Caco-2 (cell line): ENCODE measurements around the gene CADPS2. TPM values are rescaled to one million over a fixed set of nuclear protein-coding genes. Genes with fewer than 3 reads are reported as not detected.

Experiments
- BruUV-seq: library from RNA; stranded (reverse); fragments of 400-500 nt; replicated peaks from 2 replicates; lab custom pipeline; 2021; lab: Mats Ljungman, UMichigan
- CTCF ChIA-PET: fragments of 300-600 bp; sonication (Branson Sonifier 250); formaldehyde crosslinking; loops from one replicate; lab custom pipeline; 2022; ENCODE audit warnings: antibody characterized with exemption; lab: Charles Lee
- POLR2A ChIA-PET: fragments of 300-600 bp; sonication (Branson Sonifier 250); formaldehyde crosslinking; loops from one replicate; lab custom pipeline; 2022; ENCODE audit warnings: antibody characterized with exemption; lab: Charles Lee
- DNase-seq, 2 experiments: peaks; one replicate each; pipeline versions ENCODE4 v3.0.0 to v3.0.0-alpha.2; 2020 to 2022
- H3K27me3 ChIP-seq: replicated peaks from 2 replicates; pipeline ENCODE4 v1.6.0; 2011; ENCODE audit warnings: low read length; ENCODE audit not compliant: control insufficient read depth, insufficient read depth
- H3K36me3 ChIP-seq: 2 replicates; pipeline ENCODE4 v1.5.1; 2011; ENCODE audit warnings: low read length; ENCODE audit not compliant: control insufficient read depth, insufficient read depth
- H3K4me1 ChIP-seq: fragments of 250-450 bp; sonication (Bioruptor Pico); 2 replicates; pipeline ENCODE4 v1.5.1; 2020; ENCODE audit warnings: mild to moderate bottlenecking
- H3K4me3 ChIP-seq: 2 replicates; pipeline ENCODE4 v1.5.1; 2011; ENCODE audit warnings: low read depth, mild to moderate bottlenecking, control low read depth, low read length
- H3K9me3 ChIP-seq: fragments of 250-450 bp; sonication (Bioruptor Pico); 2 replicates; pipeline ENCODE4 v1.5.1; 2020; ENCODE audit warnings: mild to moderate bottlenecking, moderate library complexity
- H3K27ac Mint-ChIP-seq: one replicate; pipeline ENCODE4 v1.8.0; 2022; ENCODE audit warnings: mixed read lengths; ENCODE audit not compliant: unreplicated experiment
- H3K27me3 Mint-ChIP-seq: one replicate; pipeline ENCODE4 v1.8.0; 2022; ENCODE audit warnings: mixed read lengths; ENCODE audit not compliant: insufficient read depth, unreplicated experiment
- H3K36me3 Mint-ChIP-seq: one replicate; pipeline ENCODE4 v1.8.0; 2022; ENCODE audit warnings: mild to moderate bottlenecking, mixed read lengths; ENCODE audit not compliant: insufficient read depth, unreplicated experiment
- H3K4me1 Mint-ChIP-seq: one replicate; pipeline ENCODE4 v1.8.0; 2022; ENCODE audit warnings: low read depth, mixed read lengths; ENCODE audit not compliant: unreplicated experiment
- H3K4me3 Mint-ChIP-seq: one replicate; pipeline ENCODE4 v1.8.0; 2022; ENCODE audit warnings: mild to moderate bottlenecking, moderate library complexity, mixed read lengths; ENCODE audit not compliant: unreplicated experiment
- H3K9me3 Mint-ChIP-seq: one replicate; pipeline ENCODE4 v1.8.0; 2022; ENCODE audit warnings: mixed read lengths; ENCODE audit not compliant: unreplicated experiment
- intact Hi-C: fragments of 100-400 bp; cut with micrococcal nuclease; formaldehyde crosslinking; loops from one replicate; pipeline ENCODE4 v1.10.0; 2022; ENCODE audit not compliant: unreplicated experiment
- total RNA-seq: library from RNA; stranded (reverse); gene quantifications from 2 replicates; pipeline ENCODE4 v1.2.3, GENCODE V29; 2022
- TF ChIP-seq, protein P1 (sequence below), 2 experiments: fragments of 200-600 bp in 1 of 2; IDR thresholded peaks; 1 replicate in 1 of 2; 2 replicates in 1 of 2; pipeline versions ENCODE4 v1.5.1 to v1.8.0; 2011 to 2022; ENCODE audit warnings: antibody characterized with exemption in 1 of 2, control low read depth in 1 of 2, inconsistent platforms in 1 of 2, low read depth in 1 of 2, low read length in 1 of 2, mild to moderate bottlenecking in 1 of 2, moderate library complexity in 1 of 2; ENCODE audit not compliant: insufficient read depth in 1 of 2, severe bottlenecking in 1 of 2, unreplicated experiment in 1 of 2

CADPS2 gene
- total RNA-seq, 1 experiment from 2014 or later = 2.7 TPM

DNA sequence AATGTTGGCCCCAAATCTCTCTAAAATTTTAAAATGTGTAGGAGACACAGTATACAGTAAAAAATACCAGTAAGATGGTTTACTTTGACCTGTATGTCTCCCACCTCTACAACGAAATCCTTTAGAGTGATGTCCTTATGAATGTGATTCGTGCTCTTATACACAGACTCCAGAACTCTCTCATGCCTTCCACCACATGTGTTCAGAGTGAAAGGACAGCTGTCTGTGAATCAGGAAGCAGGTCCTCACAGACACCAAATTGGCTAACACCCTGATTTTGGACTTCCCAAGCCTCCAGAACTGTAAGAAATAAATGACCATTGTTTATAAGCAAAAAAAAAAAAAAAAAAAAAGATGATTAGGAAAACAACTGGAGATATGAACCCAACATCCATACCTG is 222.5 kb downstream of the CADPS2 start:
- TF ChIP-seq, protein P1, sequence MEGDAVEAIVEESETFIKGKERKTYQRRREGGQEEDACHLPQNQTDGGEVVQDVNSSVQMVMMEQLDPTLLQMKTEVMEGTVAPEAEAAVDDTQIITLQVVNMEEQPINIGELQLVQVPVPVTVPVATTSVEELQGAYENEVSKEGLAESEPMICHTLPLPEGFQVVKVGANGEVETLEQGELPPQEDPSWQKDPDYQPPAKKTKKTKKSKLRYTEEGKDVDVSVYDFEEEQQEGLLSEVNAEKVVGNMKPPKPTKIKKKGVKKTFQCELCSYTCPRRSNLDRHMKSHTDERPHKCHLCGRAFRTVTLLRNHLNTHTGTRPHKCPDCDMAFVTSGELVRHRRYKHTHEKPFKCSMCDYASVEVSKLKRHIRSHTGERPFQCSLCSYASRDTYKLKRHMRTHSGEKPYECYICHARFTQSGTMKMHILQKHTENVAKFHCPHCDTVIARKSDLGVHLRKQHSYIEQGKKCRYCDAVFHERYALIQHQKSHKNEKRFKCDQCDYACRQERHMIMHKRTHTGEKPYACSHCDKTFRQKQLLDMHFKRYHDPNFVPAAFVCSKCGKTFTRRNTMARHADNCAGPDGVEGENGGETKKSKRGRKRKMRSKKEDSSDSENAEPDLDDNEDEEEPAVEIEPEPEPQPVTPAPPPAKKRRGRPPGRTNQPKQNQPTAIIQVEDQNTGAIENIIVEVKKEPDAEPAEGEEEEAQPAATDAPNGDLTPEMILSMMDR (IDR thresholded peaks at IDR 0.05; ENCODE audit: insufficient read depth in 1 of 2, low read depth in 1 of 2, low read length in 1 of 2, severe bottlenecking in 1 of 2, unreplicated experiment in 1 of 2) = no peak
- H3K27ac Mint-ChIP-seq = no peak overlapping the region
- Histone ChIP-seq H3K36me3 (no peaks in the 10 kb centered on the region), H3K27me3 (no peaks in the 10 kb centered on the region), H3K4me1 (no peaks in the 10 kb centered on the region), H3K4me3 (no peak overlapping the region), H3K9me3 (no peaks in the 10 kb centered on the region)
- no peaks in the 10 kb centered on the region for H3K27me3 Mint-ChIP-seq
- no TSS peak for BruUV-seq
- POLR2A ChIA-PET = no interaction called here
- CTCF ChIA-PET = no interaction called here
- H3K4me1 Mint-ChIP-seq = no peaks in the 10 kb centered on the region
- DNase-seq = no peak
- intact Hi-C loops = no loop called here
- H3K36me3 Mint-ChIP-seq = no peaks in the 10 kb centered on the region
- peaks cover 16% of the 10 kb centered on the region for H3K9me3 Mint-ChIP-seq
- no peak overlapping the region for H3K4me3 Mint-ChIP-seq

- ChIA-PET CTCF (no interaction called here), POLR2A (no interaction called here)
- Mint-ChIP-seq H3K9me3 (no peaks in the 10 kb centered on the region), H3K4me1 (no peaks in the 10 kb centered on the region), H3K27me3 (no peaks in the 10 kb centered on the region), H3K4me3 (no peak overlapping the region), H3K36me3 (no peaks in the 10 kb centered on the region), H3K27ac (no peak overlapping the region)
- no peaks in the 10 kb centered on the region for H3K27me3 ChIP-seq
- H3K4me3 ChIP-seq = no peak overlapping the region
- no TSS peak for BruUV-seq
- TF ChIP-seq, protein P1 (IDR thresholded peaks at IDR 0.05; ENCODE audit: insufficient read depth in 1 of 2, low read depth in 1 of 2, low read length in 1 of 2, severe bottlenecking in 1 of 2, unreplicated experiment in 1 of 2) = no peak
- DNase-seq = no peak
- H3K36me3 ChIP-seq = no peaks in the 10 kb centered on the region
- H3K4me1 ChIP-seq = no peaks in the 10 kb centered on the region
- no peaks in the 10 kb centered on the region for H3K9me3 ChIP-seq
- intact Hi-C loops = no loop called here
Observed at GRCh38 chr7:122658856-122659255, 227.4 kb downstream of the CADPS2 start.

GRCh38 chr7:122653685-122654084 is 232.6 kb downstream of the CADPS2 start:
- TF ChIP-seq, protein P1 (IDR thresholded peaks at IDR 0.05; ENCODE audit: insufficient read depth in 1 of 2, low read depth in 1 of 2, low read length in 1 of 2, severe bottlenecking in 1 of 2, unreplicated experiment in 1 of 2) = no peak
- H3K9me3 Mint-ChIP-seq = no peaks in the 10 kb centered on the region
- ChIA-PET CTCF (no interaction called here), POLR2A (no interaction called here)
- H3K4me3 Mint-ChIP-seq = no peak overlapping the region
- no peak for DNase-seq
- no peak overlapping the region for H3K4me3 ChIP-seq
- H3K27me3 Mint-ChIP-seq = no peaks in the 10 kb centered on the region
- no peaks in the 10 kb centered on the region for H3K36me3 Mint-ChIP-seq
- H3K27me3 ChIP-seq = no peaks in the 10 kb centered on the region
- H3K4me1 Mint-ChIP-seq = peaks cover 8% of the 10 kb centered on the region
- no peak overlapping the region for H3K27ac Mint-ChIP-seq
- no peaks in the 10 kb centered on the region for H3K36me3 ChIP-seq
- no TSS peak for BruUV-seq
- no peaks in the 10 kb centered on the region for H3K4me1 ChIP-seq
- intact Hi-C loops = no loop called here
- no peaks in the 10 kb centered on the region for H3K9me3 ChIP-seq
